GM21360 (cell line): ENCODE results near the gene R3HCC1L.
"Not testable (repeated sequence)": the region's sequence is repeated elsewhere in the genome, so short reads cannot be mapped to it uniquely, and the experiment has no call there.

Source experiments
- ATAC-seq: cut with Tn5 transposase; IDR thresholded peaks from one replicate; pipeline ENCODE4 v1.9.1; 2021; ENCODE audit warnings: mild to moderate bottlenecking, moderate library complexity; ENCODE audit not compliant: unreplicated experiment

R3HCC1L gene

GRCh38 chr10:98128802-98129201, 5.7 kb upstream of the R3HCC1L start:
- no peak for ATAC-seq

GRCh38 chr10:98131619-98132018, 2.8 kb upstream of the R3HCC1L start:
- no peak for ATAC-seq

- peak; percentile 23 for ATAC-seq
Measured at GRCh38 chr10:98133075-98133752, 1.2 kb upstream of the R3HCC1L start.

- no peak for ATAC-seq
Measured at GRCh38 chr10:98134117-98134430, 383 bp upstream of the R3HCC1L start.

GRCh38 chr10:98135222-98135899, 904 bp downstream of the R3HCC1L start:
- no peak for ATAC-seq

- not testable (repeated sequence) for ATAC-seq
Measured at GRCh38 chr10:98136775-98137174, 2.3 kb downstream of the R3HCC1L start.

- ATAC-seq: no peak
Measured at GRCh38 chr10:98138031-98138430, 3.6 kb downstream of the R3HCC1L start.

- ATAC-seq: no peak
Measured at GRCh38 chr10:98139431-98139830, 5.0 kb downstream of the R3HCC1L start.

GRCh38 chr10:98141484-98142073, 7.1 kb downstream of the R3HCC1L start:
- ATAC-seq: no peak

GRCh38 chr10:98144985-98145384, 10.5 kb downstream of the R3HCC1L start:
- no peak for ATAC-seq

- no peak for ATAC-seq
Measured at GRCh38 chr10:98149858-98150257, 15.4 kb downstream of the R3HCC1L start.

- ATAC-seq: no peak
Measured at GRCh38 chr10:98150544-98150943, 16.1 kb downstream of the R3HCC1L start.

- ATAC-seq: not testable (repeated sequence)
Measured at GRCh38 chr10:98152778-98153177, 18.3 kb downstream of the R3HCC1L start.

GRCh38 chr10:98153213-98153958, 18.9 kb downstream of the R3HCC1L start:
- not testable (repeated sequence) for ATAC-seq

- no peak for ATAC-seq
Measured at GRCh38 chr10:98154076-98154475, 19.6 kb downstream of the R3HCC1L start.

- ATAC-seq: no peak
Measured at GRCh38 chr10:98158576-98158975, 24.1 kb downstream of the R3HCC1L start.

GRCh38 chr10:98163941-98164340, 29.5 kb downstream of the R3HCC1L start:
- ATAC-seq: no peak

- no peak for ATAC-seq
Measured at GRCh38 chr10:98167191-98167590, 32.7 kb downstream of the R3HCC1L start.

GRCh38 chr10:98168147-98168546, 33.7 kb downstream of the R3HCC1L start:
- peak; percentile 56 for ATAC-seq

- no peak for ATAC-seq
Measured at GRCh38 chr10:98168766-98169165, 34.3 kb downstream of the R3HCC1L start.

GRCh38 chr10:98169379-98169778, 34.9 kb downstream of the R3HCC1L start:
- no peak for ATAC-seq
